Mammary epithelial cell (primary cell): Measurements from ENCODE around the gene OR51A4.

Experiments
- EZH2 ChIP-seq: IDR thresholded peaks from 2 replicates; pipeline ENCODE4 v1.6.1; 2012; ENCODE audit warnings: low read length, inconsistent platforms, borderline replicate concordance
- TF ChIP-seq, protein P1 (sequence below), 2 donors: IDR thresholded peaks in 1 of 2; conservative IDR thresholded peaks in 1 of 2; 2 replicates each; pipeline ENCODE4 v1.5.1; 2011 to 2012; ENCODE audit warnings: inconsistent platforms in 2 of 2, low read length in 2 of 2, mild to moderate bottlenecking in 2 of 2, control low read depth in 1 of 2, low read depth in 1 of 2; ENCODE audit not compliant: insufficient read depth in 1 of 2; ENCODE audit errors: extremely low read depth in 1 of 2

GRCh38 chr11:4947505-4947904, at the start of gene OR51A4:
- TF ChIP-seq, protein P1, sequence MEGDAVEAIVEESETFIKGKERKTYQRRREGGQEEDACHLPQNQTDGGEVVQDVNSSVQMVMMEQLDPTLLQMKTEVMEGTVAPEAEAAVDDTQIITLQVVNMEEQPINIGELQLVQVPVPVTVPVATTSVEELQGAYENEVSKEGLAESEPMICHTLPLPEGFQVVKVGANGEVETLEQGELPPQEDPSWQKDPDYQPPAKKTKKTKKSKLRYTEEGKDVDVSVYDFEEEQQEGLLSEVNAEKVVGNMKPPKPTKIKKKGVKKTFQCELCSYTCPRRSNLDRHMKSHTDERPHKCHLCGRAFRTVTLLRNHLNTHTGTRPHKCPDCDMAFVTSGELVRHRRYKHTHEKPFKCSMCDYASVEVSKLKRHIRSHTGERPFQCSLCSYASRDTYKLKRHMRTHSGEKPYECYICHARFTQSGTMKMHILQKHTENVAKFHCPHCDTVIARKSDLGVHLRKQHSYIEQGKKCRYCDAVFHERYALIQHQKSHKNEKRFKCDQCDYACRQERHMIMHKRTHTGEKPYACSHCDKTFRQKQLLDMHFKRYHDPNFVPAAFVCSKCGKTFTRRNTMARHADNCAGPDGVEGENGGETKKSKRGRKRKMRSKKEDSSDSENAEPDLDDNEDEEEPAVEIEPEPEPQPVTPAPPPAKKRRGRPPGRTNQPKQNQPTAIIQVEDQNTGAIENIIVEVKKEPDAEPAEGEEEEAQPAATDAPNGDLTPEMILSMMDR (conservative IDR thresholded peaks at IDR 0.05 in 1 of 2, IDR thresholded peaks at IDR 0.05 in 1 of 2; ENCODE audit: extremely low read depth in 1 of 2, insufficient read depth in 1 of 2, low read depth in 1 of 2, low read length in 2 of 2) = no peak
- TF ChIP-seq EZH2 = no peak
